Measurements from ENCODE around the gene QSOX2.
A peak's percentile ranks its signal among the peaks of the same experiment; 100 is the strongest.
"Not testable (repeated sequence)": the region's sequence is repeated elsewhere in the genome, so short reads cannot be mapped to it uniquely, and the experiment has no call there.

Gene QSOX2

GRCh38 chr9:136270173-136270705 is 24.6 kb upstream of the QSOX2 start:
- FAIRE-seq = no peak
- DNase-seq (ENCODE audit: insufficient read length) = no peak

GRCh38 chr9:136268735-136269134 is 23.1 kb upstream of the QSOX2 start:
- FAIRE-seq (no peak), DNase-seq (ENCODE audit: insufficient read length) (no peak)
- TF ChIP-seq POLR2AphosphoS5 (IDR thresholded peaks at IDR 0.05; ENCODE audit: low read depth, low read length) = no peak
- TF ChIP-seq POLR2A (IDR thresholded peaks at IDR 0.05; ENCODE audit: low read depth, low read length) = no peak
- no peak for TF ChIP-seq TAF1 (IDR thresholded peaks at IDR 0.05; ENCODE audit: borderline replicate concordance, low read depth, low read length)

More at GRCh38 chr9:136270173-136270705, 24.6 kb upstream of the QSOX2 start:
- TF ChIP-seq TAF1 (IDR thresholded peaks at IDR 0.05; ENCODE audit: borderline replicate concordance, low read depth, low read length) (no peak), POLR2AphosphoS5 (IDR thresholded peaks at IDR 0.05; ENCODE audit: low read depth, low read length) (no peak), POLR2A (IDR thresholded peaks at IDR 0.05; ENCODE audit: low read depth, low read length) (no peak)

- DNase-seq (ENCODE audit: insufficient read length) (no peak), FAIRE-seq (no peak)
- TF ChIP-seq TAF1 (IDR thresholded peaks at IDR 0.05; ENCODE audit: borderline replicate concordance, low read depth, low read length) (no peak), POLR2AphosphoS5 (IDR thresholded peaks at IDR 0.05; ENCODE audit: low read depth, low read length) (no peak), POLR2A (IDR thresholded peaks at IDR 0.05; ENCODE audit: low read depth, low read length) (no peak)
Observed at GRCh38 chr9:136268318-136268717, 22.7 kb upstream of the QSOX2 start.

GRCh38 chr9:136267261-136268111 is 21.9 kb upstream of the QSOX2 start:
- TF ChIP-seq TAF1 (IDR thresholded peaks at IDR 0.05; ENCODE audit: borderline replicate concordance, low read depth, low read length) (no peak), POLR2AphosphoS5 (IDR thresholded peaks at IDR 0.05; ENCODE audit: low read depth, low read length) (0 out of 2 replicates have a peak, but pooled peaks have one; percentile 32), POLR2A (IDR thresholded peaks at IDR 0.05; ENCODE audit: low read depth, low read length) (peak; percentile 65; the same call in 1 of the 2 replicates)
- FAIRE-seq = peak; percentile 93
- DNase-seq (ENCODE audit: insufficient read length) = peak; percentile 100

- FAIRE-seq = not testable (repeated sequence)
Observed at GRCh38 chr9:136266641-136267040, 21.0 kb upstream of the QSOX2 start.

GRCh38 chr9:136265561-136266355 is 20.1 kb upstream of the QSOX2 start:
- DNase-seq (ENCODE audit: insufficient read length) (no peak), FAIRE-seq (no peak)
- TF ChIP-seq POLR2A (IDR thresholded peaks at IDR 0.05; ENCODE audit: low read depth, low read length) = no peak

More at GRCh38 chr9:136266641-136267040, 21.0 kb upstream of the QSOX2 start:
- DNase-seq (ENCODE audit: insufficient read length) = not testable (repeated sequence)

GRCh38 chr9:136264441-136265405 is 19.1 kb upstream of the QSOX2 start:
- TF ChIP-seq POLR2AphosphoS5 (IDR thresholded peaks at IDR 0.05; ENCODE audit: low read depth, low read length) (no peak), POLR2A (IDR thresholded peaks at IDR 0.05; ENCODE audit: low read depth, low read length) (no peak), TAF1 (IDR thresholded peaks at IDR 0.05; ENCODE audit: borderline replicate concordance, low read depth, low read length) (no peak)
- no peak for DNase-seq (ENCODE audit: insufficient read length)
- FAIRE-seq = no peak

GRCh38 chr9:136264031-136264430 is 18.4 kb upstream of the QSOX2 start:
- no peak for DNase-seq (ENCODE audit: insufficient read length)
- no peak for FAIRE-seq
- TF ChIP-seq POLR2AphosphoS5 (IDR thresholded peaks at IDR 0.05; ENCODE audit: low read depth, low read length) (no peak), TAF1 (IDR thresholded peaks at IDR 0.05; ENCODE audit: borderline replicate concordance, low read depth, low read length) (no peak), POLR2A (IDR thresholded peaks at IDR 0.05; ENCODE audit: low read depth, low read length) (no peak)

- TF ChIP-seq POLR2A (IDR thresholded peaks at IDR 0.05; ENCODE audit: low read depth, low read length) = no peak
- TF ChIP-seq POLR2AphosphoS5 (IDR thresholded peaks at IDR 0.05; ENCODE audit: low read depth, low read length) = no peak
- TF ChIP-seq TAF1 (IDR thresholded peaks at IDR 0.05; ENCODE audit: borderline replicate concordance, low read depth, low read length) = no peak
- no peak for DNase-seq (ENCODE audit: insufficient read length)
- FAIRE-seq = no peak
Observed at GRCh38 chr9:136262671-136263178, 17.1 kb upstream of the QSOX2 start.

- DNase-seq (ENCODE audit: insufficient read length) (no peak), FAIRE-seq (no peak)
- TF ChIP-seq POLR2A (IDR thresholded peaks at IDR 0.05; ENCODE audit: low read depth, low read length) (no peak), POLR2AphosphoS5 (IDR thresholded peaks at IDR 0.05; ENCODE audit: low read depth, low read length) (no peak), TAF1 (IDR thresholded peaks at IDR 0.05; ENCODE audit: borderline replicate concordance, low read depth, low read length) (no peak)
Observed at GRCh38 chr9:136261686-136262430, 16.2 kb upstream of the QSOX2 start.
